K562 (cell line): ENCODE results near the gene BCAP31.

Experiments used
- KLF6 ChIP-seq: fragments of 250-450 bp; sonication (Bioruptor Pico); IDR thresholded peaks from 2 replicates; pipeline ENCODE4 v1.4.0; 2020; ENCODE audit warnings: mild to moderate bottlenecking, moderate library complexity, borderline replicate concordance
- TF ChIP-seq, protein P1 (sequence below), 3 experiments: IDR thresholded peaks in 2 of 3; conservative IDR thresholded peaks in 1 of 3; 2 replicates each; pipeline ENCODE4 v1.5.1; 2011 to 2012; ENCODE audit warnings: low read length in 3 of 3, mild to moderate bottlenecking in 3 of 3, control low read depth in 2 of 3, improper control_type of control experiment in 1 of 3, inconsistent platforms in 1 of 3, low read depth in 1 of 3, mixed read lengths in 1 of 3, moderate library complexity in 1 of 3; ENCODE audit not compliant: insufficient read depth in 2 of 3

DNA sequence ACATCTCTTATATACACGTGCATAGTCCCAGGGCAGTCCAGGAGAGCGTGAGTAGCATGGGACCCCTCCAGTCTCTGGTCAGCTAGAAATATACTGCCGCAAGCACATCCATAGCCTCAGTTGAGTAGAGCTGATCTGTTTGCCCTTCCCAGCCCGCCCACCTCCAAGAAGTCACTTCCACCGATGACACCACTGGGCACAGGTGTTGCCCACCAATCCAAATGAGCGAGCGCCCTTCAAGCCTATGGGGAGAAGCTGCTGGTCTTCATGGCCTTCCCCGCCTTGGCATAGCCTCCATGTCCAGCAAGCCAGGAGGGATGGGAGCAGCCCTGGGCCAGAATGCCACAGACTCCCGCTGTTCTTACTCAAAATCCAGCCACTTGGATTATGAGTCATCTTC lies 67.0 kb downstream of the BCAP31 start:
- TF ChIP-seq, protein P1, sequence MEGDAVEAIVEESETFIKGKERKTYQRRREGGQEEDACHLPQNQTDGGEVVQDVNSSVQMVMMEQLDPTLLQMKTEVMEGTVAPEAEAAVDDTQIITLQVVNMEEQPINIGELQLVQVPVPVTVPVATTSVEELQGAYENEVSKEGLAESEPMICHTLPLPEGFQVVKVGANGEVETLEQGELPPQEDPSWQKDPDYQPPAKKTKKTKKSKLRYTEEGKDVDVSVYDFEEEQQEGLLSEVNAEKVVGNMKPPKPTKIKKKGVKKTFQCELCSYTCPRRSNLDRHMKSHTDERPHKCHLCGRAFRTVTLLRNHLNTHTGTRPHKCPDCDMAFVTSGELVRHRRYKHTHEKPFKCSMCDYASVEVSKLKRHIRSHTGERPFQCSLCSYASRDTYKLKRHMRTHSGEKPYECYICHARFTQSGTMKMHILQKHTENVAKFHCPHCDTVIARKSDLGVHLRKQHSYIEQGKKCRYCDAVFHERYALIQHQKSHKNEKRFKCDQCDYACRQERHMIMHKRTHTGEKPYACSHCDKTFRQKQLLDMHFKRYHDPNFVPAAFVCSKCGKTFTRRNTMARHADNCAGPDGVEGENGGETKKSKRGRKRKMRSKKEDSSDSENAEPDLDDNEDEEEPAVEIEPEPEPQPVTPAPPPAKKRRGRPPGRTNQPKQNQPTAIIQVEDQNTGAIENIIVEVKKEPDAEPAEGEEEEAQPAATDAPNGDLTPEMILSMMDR (IDR thresholded peaks at IDR 0.05 in 2 of 3, conservative IDR thresholded peaks at IDR 0.05 in 1 of 3; ENCODE audit: insufficient read depth in 2 of 3, low read depth in 1 of 3, low read length in 3 of 3) = no peak
- no peak for TF ChIP-seq KLF6 (CRISPR knock-in tag)
